GM03348 (cell line): Measurements from ENCODE around the gene TMEM164.
"Not testable (repeated sequence)": the region's sequence is repeated elsewhere in the genome, so short reads cannot be mapped to it uniquely, and the experiment has no call there.

Source experiments
- DNase-seq: peaks from one replicate; pipeline ENCODE4 v3.0.0; 2012; ENCODE audit warnings: low spot score

TMEM164 gene

DNA sequence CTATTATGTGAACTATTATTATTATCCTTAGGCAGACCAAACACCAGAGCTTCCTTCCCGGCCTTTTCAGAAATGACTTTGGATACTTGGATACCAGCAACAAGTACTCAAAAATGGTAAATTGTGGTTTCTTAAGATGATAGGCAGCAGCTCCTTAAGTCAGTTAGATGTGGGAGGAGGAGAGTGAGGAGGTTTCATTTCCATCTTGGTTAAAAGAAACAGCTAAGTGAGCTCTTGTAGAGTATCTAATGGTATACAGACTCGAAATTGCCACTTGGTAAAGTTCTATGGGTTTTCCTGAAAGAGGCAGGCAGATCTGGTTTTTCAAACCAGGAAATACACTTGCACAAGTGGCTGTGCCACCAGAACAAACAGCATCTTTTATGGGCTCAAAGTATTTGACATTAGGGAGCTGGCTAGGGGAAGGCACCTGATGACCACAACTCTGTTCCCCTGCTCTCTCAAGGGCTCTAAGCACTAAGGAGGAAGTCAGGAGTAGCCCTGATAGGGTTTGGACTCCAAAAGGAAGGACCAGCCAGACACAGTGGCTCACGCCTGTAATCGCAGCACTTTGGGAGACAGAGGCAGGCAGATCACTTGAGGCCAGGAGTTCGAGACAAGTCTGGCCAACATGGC lies 130.9 kb downstream of the TMEM164 start:
- no peak for DNase-seq

DNA sequence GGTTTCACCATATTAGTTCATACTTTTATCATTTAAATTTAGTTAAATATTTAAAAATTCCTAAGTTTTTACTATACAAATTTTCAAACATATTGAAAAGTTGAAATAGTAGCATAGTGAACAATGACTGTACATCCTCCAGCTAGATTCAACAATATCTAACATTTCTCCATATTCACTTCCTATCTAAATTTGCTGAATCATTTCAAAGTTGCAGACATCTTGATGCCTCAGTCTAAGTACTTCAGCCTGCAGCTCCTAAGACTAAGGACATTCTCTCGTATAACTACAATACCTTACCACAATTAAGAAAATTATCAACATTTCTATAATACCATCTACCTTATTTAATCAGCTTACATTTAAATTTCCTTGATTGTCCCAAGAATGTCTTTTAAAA lies 132.7 kb downstream of the TMEM164 start:
- DNase-seq, result no peak

GRCh38 chrX:110136136-110136535 lies 133.2 kb downstream of the TMEM164 start:
- DNase-seq, result no peak

GRCh38 chrX:110138557-110138956 lies 135.6 kb downstream of the TMEM164 start:
- no peak for DNase-seq

DNA sequence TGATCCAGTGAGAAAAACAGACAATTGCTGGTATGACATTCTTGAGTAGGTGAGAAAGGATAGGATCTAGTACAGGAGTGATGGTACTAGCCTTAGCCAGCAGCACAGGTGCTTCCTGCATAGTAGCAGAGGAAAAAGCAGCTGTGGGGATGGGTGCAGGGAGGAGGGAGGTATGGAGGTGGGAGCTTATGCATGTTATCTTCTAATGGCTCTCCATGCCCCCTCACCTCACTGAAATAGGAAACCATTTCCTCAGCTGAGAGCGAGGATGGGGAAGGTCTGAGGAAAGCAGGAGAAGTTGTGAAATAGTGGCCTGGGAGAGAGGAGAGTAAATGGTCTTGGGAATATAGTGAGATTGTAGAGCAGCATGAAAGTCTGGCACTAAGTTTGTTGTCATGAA lies 136.3 kb downstream of the TMEM164 start:
- no peak for DNase-seq

GRCh38 chrX:110142096-110142495 lies 139.2 kb downstream of the TMEM164 start:
- peak; percentile 6 for DNase-seq

DNA sequence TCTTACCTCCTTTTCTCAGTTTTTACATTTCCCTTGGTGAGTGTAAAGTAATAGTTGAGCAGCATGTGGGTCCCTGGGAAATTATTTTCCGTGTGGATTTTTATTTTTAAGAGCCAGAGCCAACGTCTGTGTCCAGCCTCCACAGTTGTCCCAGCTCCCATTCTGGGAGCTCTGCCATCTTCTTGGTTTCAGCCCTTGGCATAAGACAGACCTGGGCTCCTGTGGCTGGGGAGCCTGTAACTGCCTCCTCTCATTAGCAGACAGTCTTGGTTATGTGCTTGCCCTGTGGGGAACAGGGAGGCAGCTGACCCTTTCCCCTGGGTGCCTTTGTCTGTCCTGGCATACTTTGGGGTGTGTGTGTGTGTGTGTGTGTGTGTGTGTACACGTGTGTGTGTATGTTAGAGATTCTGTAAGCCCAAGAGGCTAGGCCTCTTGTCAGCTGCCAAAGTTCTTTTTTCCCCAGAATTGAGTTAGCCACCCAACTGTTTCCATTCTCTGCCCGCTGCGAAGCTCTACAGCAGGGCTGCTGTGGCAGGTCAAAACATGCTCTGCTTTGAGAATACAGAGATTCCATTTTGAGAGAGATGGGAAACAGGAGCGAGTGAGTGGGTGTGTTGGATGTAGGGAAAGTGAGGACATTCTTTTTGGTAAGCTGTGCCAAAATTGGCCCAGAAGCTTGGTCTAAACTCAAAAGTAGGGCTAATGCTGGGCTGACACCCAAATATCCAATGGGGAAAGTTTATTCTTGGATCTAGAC lies 140.7 kb downstream of the TMEM164 start:
- peak; percentile 7 for DNase-seq

GRCh38 chrX:110145311-110145710 lies 142.4 kb downstream of the TMEM164 start:
- DNase-seq, result no peak

DNA sequence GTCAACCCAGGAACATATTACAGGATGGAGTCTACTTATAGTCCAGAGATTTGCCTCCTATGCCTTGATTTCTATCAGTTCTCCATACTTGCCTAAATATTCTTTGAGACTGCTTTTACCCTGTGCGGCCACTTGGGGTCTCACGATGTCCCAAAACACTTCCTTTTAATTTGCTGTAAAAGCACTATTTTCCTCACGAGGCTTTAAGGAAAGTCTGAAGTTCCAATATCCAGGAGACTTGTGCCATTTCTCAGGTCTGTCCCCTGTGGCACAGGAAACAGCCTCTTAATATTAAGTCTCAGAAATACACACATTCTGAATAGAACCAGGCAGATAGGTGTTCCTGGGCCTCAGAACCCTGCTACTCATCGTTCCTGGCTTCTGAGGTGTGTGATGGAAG lies 142.9 kb downstream of the TMEM164 start:
- DNase-seq, result peak; percentile 29

GRCh38 chrX:110146521-110146920 lies 143.6 kb downstream of the TMEM164 start:
- peak; percentile 67 for DNase-seq

- DNase-seq, result no peak
Measured at GRCh38 chrX:110153244-110153643, 150.3 kb downstream of the TMEM164 start.

DNA sequence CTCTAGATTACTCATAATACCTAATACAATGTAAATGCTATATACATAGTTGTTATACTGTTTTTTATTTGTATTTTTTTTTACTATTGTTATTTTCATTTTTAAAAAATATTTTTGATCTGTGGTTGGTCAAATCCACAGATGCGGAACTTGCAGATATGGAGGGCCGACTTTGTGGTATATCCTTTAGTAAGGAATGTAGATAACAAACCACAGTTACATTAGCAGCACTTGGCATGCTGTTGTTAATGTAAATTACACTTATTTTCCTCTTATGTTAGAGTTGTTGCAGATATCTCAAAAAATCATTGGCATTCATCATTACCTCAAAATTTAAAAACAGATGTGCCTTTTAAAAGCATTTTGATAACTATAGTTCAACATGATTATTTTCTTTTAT lies 151.0 kb downstream of the TMEM164 start:
- no peak for DNase-seq

- DNase-seq, result not testable (repeated sequence)
Measured at GRCh38 chrX:110154328-110154727, 151.4 kb downstream of the TMEM164 start.

- no peak for DNase-seq
Measured at GRCh38 chrX:110155759-110156158, 152.8 kb downstream of the TMEM164 start.

- no peak for DNase-seq
Measured at GRCh38 chrX:110156167-110156754, 153.3 kb downstream of the TMEM164 start.

DNA sequence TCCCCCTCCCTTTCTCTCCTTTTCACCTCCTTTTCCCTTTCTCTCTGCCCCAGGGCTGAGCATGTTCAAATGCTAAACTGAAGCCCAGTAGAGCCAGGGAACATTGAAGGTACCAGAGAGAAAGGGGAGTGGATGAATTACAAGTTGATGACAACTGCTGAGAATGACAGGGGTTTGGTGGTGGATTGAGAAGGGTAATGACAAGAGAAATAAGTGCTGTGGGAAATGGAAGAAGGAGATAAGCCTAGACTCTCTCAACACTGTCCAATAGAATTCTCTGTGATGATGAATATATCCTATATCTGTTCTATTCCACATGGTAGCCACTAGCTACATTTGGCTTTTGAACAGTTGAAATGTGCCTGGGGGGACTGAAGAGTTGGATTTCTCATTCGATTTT lies 154.5 kb downstream of the TMEM164 start:
- no peak for DNase-seq

DNA sequence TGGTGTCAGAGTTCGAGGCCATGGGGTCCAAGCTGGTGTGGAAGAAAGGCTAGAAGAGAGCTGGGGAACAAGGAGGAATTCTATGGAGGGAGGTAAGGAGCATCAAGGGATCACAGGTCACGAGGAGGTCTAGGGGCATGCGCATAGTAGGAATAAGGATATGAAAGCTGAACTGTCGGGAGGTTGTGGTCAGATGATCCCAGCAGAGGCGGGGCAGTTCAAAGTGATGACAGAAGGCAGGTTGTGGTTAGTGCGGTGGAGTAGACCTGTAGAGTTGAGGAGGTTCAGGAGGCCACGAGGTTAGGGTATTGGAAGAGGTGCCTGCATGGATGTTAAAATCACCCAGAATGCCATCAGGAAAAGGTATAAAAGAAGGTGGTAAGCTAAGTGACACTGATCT lies 156.3 kb downstream of the TMEM164 start:
- DNase-seq, result no peak

DNA sequence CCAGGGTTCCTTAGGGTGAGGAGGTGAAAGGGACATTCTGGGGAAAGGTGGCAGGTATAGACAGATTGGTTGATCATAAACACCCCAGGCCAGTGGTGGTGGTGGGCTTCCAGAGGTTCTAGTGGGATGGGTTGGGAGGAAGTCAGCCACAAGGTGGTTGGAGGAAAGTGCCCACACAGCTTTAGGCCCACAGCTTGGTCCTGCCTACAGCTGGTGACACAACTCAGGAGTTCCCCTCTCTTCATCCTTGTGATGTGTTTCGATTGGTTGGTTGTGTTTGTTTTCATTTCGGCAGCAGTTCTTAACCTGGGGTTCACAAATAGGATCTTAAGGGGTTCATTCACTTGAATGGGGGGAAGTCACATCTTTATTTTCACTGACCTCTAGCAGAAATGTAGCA lies 157.0 kb downstream of the TMEM164 start:
- DNase-seq, result no peak

DNA sequence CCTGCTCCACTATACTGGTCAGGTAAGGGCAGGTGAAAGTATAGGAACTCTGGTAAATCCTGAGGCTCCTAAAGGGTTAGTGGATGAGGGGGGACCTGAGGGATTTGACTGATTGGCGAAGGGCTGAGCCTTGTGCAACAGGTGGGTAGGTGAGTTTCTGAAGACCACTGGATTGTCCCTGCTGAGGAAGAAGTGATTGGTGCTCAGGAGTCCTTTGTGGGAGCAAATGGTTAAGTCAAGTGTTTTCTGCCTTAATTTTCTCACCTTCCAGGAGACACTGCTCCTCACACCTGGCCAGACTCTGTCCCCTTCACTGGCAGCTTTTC lies 158.4 kb downstream of the TMEM164 start:
- DNase-seq, result no peak

- DNase-seq, result no peak
Measured at GRCh38 chrX:110162131-110162530, 159.2 kb downstream of the TMEM164 start.

DNA sequence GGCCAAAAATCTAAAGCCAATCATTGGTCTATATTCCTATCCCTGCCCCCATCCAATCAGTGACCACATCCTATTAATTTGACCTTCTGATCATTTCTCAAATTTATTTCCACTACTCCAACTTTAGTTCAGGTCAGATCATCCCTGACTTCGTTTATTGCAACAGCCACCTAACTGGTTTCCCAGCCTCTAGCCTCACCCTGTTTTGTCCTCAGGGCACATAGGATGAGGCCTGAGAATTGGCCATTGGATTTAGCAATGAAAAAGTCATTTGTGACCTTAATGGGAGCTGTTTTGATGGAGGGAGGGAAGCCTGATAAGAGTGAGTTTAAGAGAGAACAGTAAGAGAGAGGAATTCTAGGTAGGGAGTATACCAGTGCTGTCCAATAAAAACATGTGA lies 160.0 kb downstream of the TMEM164 start:
- DNase-seq, result no peak

GRCh38 chrX:110163488-110163887 lies 160.6 kb downstream of the TMEM164 start:
- no peak for DNase-seq

- DNase-seq, result peak; percentile 8
Measured at GRCh38 chrX:110167952-110168451, 165.1 kb downstream of the TMEM164 start.
